Naive B cell (primary cell): ENCODE measurements around the gene MNX1. TPM values are rescaled to one million over a fixed set of nuclear protein-coding genes. Genes with fewer than 3 reads are reported as not detected.

Source experiments
- ATAC-seq, 2 donors: fragments of 150-1000 bp; cut with Tn5 transposase; 2 replicates each; pipeline ENCODE4 v1.10.0; 2021; ENCODE audit warnings: low read depth in 2 of 2, mild to moderate bottlenecking in 2 of 2, moderate library complexity in 2 of 2
- DNase-seq: peaks from one replicate; pipeline ENCODE4 v3.0.0; 2022
- H3K27ac Mint-ChIP-seq, 6 donors: one replicate each; pipeline ENCODE4 v1.8.0; 2020 to 2022; ENCODE audit warnings: mild to moderate bottlenecking in 6 of 6, mixed read lengths in 6 of 6, moderate library complexity in 5 of 6, inconsistent platforms in 2 of 6
- H3K27me3 Mint-ChIP-seq, 3 donors: one replicate each; pipeline ENCODE4 v1.8.0; 2021 to 2022; ENCODE audit warnings: mixed read lengths in 3 of 3, mild to moderate bottlenecking in 1 of 3
- H3K36me3 Mint-ChIP-seq, 2 donors: one replicate each; pipeline ENCODE4 v1.8.0; 2020 to 2022; ENCODE audit warnings: mixed read lengths in 2 of 2, inconsistent platforms in 1 of 2, mild to moderate bottlenecking in 1 of 2
- H3K4me1 Mint-ChIP-seq, 3 donors: one replicate each; pipeline ENCODE4 v1.8.0; 2020 to 2022; ENCODE audit warnings: mixed read lengths in 3 of 3, inconsistent platforms in 1 of 3, mild to moderate bottlenecking in 1 of 3, moderate library complexity in 1 of 3
- H3K4me3 Mint-ChIP-seq, 8 donors: one replicate each; pipeline ENCODE4 v1.8.0; 2020 to 2022; ENCODE audit warnings: mild to moderate bottlenecking in 8 of 8, mixed read lengths in 8 of 8, moderate library complexity in 8 of 8, inconsistent platforms in 2 of 8
- H3K9me3 Mint-ChIP-seq, 7 donors: one replicate each; pipeline ENCODE4 v1.8.0; 2020 to 2022; ENCODE audit warnings: mixed read lengths in 7 of 7, mild to moderate bottlenecking in 5 of 7, inconsistent platforms in 2 of 7, moderate library complexity in 1 of 7
- polyA plus RNA-seq, 6 donors: library from polyadenylated mRNA; unstranded; fragments of 300-500 nt; fragmentation: Illumina TruSeq; gene quantifications; one replicate each; pipeline ENCODE4 v1.2.3, GENCODE V29; 2021; ENCODE audit warnings: low read depth in 6 of 6

Gene MNX1
- polyA plus RNA-seq, 6 donors from 2014 or later = not detected

- Mint-ChIP-seq H3K36me3 (peaks cover 0 to 5% of the 10 kb centered on the region in 2 donors), H3K4me3 (no peak overlapping the region), H3K27me3 (peaks cover 4 to 26% (median 4%) of the 10 kb centered on the region in 3 donors), H3K9me3 (peaks cover 0 to 3% (median 0%) of the 10 kb centered on the region in 7 donors), H3K4me1 (no peaks in the 10 kb centered on the region), H3K27ac (no peak overlapping the region)
- DNase-seq = no peak
- no peak for ATAC-seq
These were observed 25.1 kb downstream of the MNX1 start for GRCh38 chr7:156985101-156985992.

GRCh38 chr7:156984174-156984891 lies 26.1 kb downstream of the MNX1 start:
- Mint-ChIP-seq H3K27ac (no peak overlapping the region), H3K9me3 (peaks cover 2 to 9% (median 6%) of the 10 kb centered on the region in 7 donors), H3K4me1 (no peaks in the 10 kb centered on the region), H3K4me3 (no peak overlapping the region), H3K27me3 (peaks cover 0 to 16% (median 4%) of the 10 kb centered on the region in 3 donors), H3K36me3 (peaks cover 7 to 11% of the 10 kb centered on the region in 2 donors)
- ATAC-seq (no peak), DNase-seq (no peak)

- peaks cover 5 to 15% (median 12%) of the 10 kb centered on the region in 7 donors for H3K9me3 Mint-ChIP-seq
- no peaks in the 10 kb centered on the region for H3K4me1 Mint-ChIP-seq
- ATAC-seq = no peak
- no peak overlapping the region for H3K4me3 Mint-ChIP-seq
- no peaks in the 10 kb centered on the region for H3K27me3 Mint-ChIP-seq
- peaks cover 11 to 23% of the 10 kb centered on the region in 2 donors for H3K36me3 Mint-ChIP-seq
- DNase-seq = no peak
- no peak overlapping the region for H3K27ac Mint-ChIP-seq
These were observed 30.8 kb downstream of the MNX1 start for GRCh38 chr7:156979711-156980110.

- no peak for ATAC-seq
- peaks cover 5 to 15% (median 12%) of the 10 kb centered on the region in 7 donors for H3K9me3 Mint-ChIP-seq
- H3K4me1 Mint-ChIP-seq = no peaks in the 10 kb centered on the region
- H3K4me3 Mint-ChIP-seq = no peak overlapping the region
- DNase-seq = no peak
- H3K27me3 Mint-ChIP-seq = no peaks in the 10 kb centered on the region
- H3K36me3 Mint-ChIP-seq = peaks cover 11 to 25% of the 10 kb centered on the region in 2 donors
- no peak overlapping the region for H3K27ac Mint-ChIP-seq
These were observed 31.4 kb downstream of the MNX1 start for GRCh38 chr7:156979007-156979606.

- H3K4me1 Mint-ChIP-seq = no peaks in the 10 kb centered on the region
These were observed 34.8 kb downstream of the MNX1 start for GRCh38 chr7:156975620-156976019.

GRCh38 chr7:156969972-156970420 lies 40.5 kb downstream of the MNX1 start:
- no peaks in the 10 kb centered on the region for H3K27me3 Mint-ChIP-seq
- DNase-seq (no peak), ATAC-seq (no peak)
- peaks cover 0 to 13% of the 10 kb centered on the region in 2 donors for H3K36me3 Mint-ChIP-seq
- H3K4me3 Mint-ChIP-seq = no peak overlapping the region
- H3K4me1 Mint-ChIP-seq = no peaks in the 10 kb centered on the region
- H3K27ac Mint-ChIP-seq = no peak overlapping the region
- H3K9me3 Mint-ChIP-seq = no peaks in the 10 kb centered on the region

More at GRCh38 chr7:156975620-156976019, 34.8 kb downstream of the MNX1 start:
- ATAC-seq (no peak), DNase-seq (no peak)
- H3K36me3 Mint-ChIP-seq = peaks cover 11 to 24% of the 10 kb centered on the region in 2 donors
- H3K27ac Mint-ChIP-seq = no peak overlapping the region
- H3K9me3 Mint-ChIP-seq = peaks cover 5 to 14% (median 11%) of the 10 kb centered on the region in 7 donors
- no peaks in the 10 kb centered on the region for H3K27me3 Mint-ChIP-seq
- no peak overlapping the region for H3K4me3 Mint-ChIP-seq

- Mint-ChIP-seq H3K27me3 (no peaks in the 10 kb centered on the region), H3K36me3 (peaks cover 7 to 17% of the 10 kb centered on the region in 2 donors), H3K9me3 (no peaks in the 10 kb centered on the region), H3K4me3 (no peak overlapping the region), H3K27ac (no peak overlapping the region), H3K4me1 (no peaks in the 10 kb centered on the region)
- DNase-seq (no peak), ATAC-seq (no peak)
These were observed 42.3 kb downstream of the MNX1 start for GRCh38 chr7:156968183-156968582.

GRCh38 chr7:156966387-156966786 lies 44.1 kb downstream of the MNX1 start:
- no peak for ATAC-seq

GRCh38 chr7:156964971-156965370 lies 45.5 kb downstream of the MNX1 start:
- DNase-seq = no peak
- H3K4me1 Mint-ChIP-seq = peaks cover 6 to 19% (median 14%) of the 10 kb centered on the region in 3 donors
- no peak for ATAC-seq
- H3K27ac Mint-ChIP-seq = no peak overlapping the region
- H3K36me3 Mint-ChIP-seq = peaks cover 25 to 33% of the 10 kb centered on the region in 2 donors
- no peaks in the 10 kb centered on the region for H3K27me3 Mint-ChIP-seq
- no peaks in the 10 kb centered on the region for H3K9me3 Mint-ChIP-seq
- no peak overlapping the region for H3K4me3 Mint-ChIP-seq

More at GRCh38 chr7:156966387-156966786, 44.1 kb downstream of the MNX1 start:
- Mint-ChIP-seq H3K27me3 (no peaks in the 10 kb centered on the region), H3K4me1 (peaks cover 0 to 7% (median 5%) of the 10 kb centered on the region in 3 donors), H3K27ac (peak overlapping the region in 1 of 6 donors; percentile 8), H3K36me3 (peaks cover 20 to 28% of the 10 kb centered on the region in 2 donors), H3K4me3 (no peak overlapping the region), H3K9me3 (no peaks in the 10 kb centered on the region)
- DNase-seq = no peak

- Mint-ChIP-seq H3K9me3 (no peaks in the 10 kb centered on the region), H3K36me3 (peaks cover 30 to 36% of the 10 kb centered on the region in 2 donors), H3K27me3 (no peaks in the 10 kb centered on the region), H3K4me1 (peaks cover 6 to 19% (median 14%) of the 10 kb centered on the region in 3 donors), H3K27ac (no peak overlapping the region), H3K4me3 (no peak overlapping the region)
- ATAC-seq (no peak), DNase-seq (no peak)
These were observed 47.0 kb downstream of the MNX1 start for GRCh38 chr7:156963472-156963871.

GRCh38 chr7:156962897-156963296 lies 47.6 kb downstream of the MNX1 start:
- Mint-ChIP-seq H3K9me3 (no peaks in the 10 kb centered on the region), H3K4me3 (no peak overlapping the region), H3K27ac (no peak overlapping the region), H3K4me1 (peaks cover 6 to 19% (median 14%) of the 10 kb centered on the region in 3 donors), H3K36me3 (peaks cover 30 to 40% of the 10 kb centered on the region in 2 donors), H3K27me3 (no peaks in the 10 kb centered on the region)
- ATAC-seq (no peak), DNase-seq (no peak)

GRCh38 chr7:156962145-156962544 lies 48.3 kb downstream of the MNX1 start:
- Mint-ChIP-seq H3K36me3 (peaks cover 30 to 40% of the 10 kb centered on the region in 2 donors), H3K9me3 (no peaks in the 10 kb centered on the region), H3K27me3 (no peaks in the 10 kb centered on the region), H3K4me1 (peaks cover 6 to 19% (median 14%) of the 10 kb centered on the region in 3 donors), H3K4me3 (no peak overlapping the region), H3K27ac (no peak overlapping the region)
- no peak for ATAC-seq
- no peak for DNase-seq

- no peaks in the 10 kb centered on the region for H3K27me3 Mint-ChIP-seq
These were observed 53.7 kb downstream of the MNX1 start for GRCh38 chr7:156956727-156957126.

More at GRCh38 chr7:156956727-156957126, 53.7 kb downstream of the MNX1 start:
- ATAC-seq (no peak), DNase-seq (no peak)
- H3K4me1 Mint-ChIP-seq = peaks cover 15 to 26% (median 20%) of the 10 kb centered on the region in 3 donors
- no peaks in the 10 kb centered on the region for H3K9me3 Mint-ChIP-seq
- H3K27ac Mint-ChIP-seq = no peak overlapping the region
- H3K4me3 Mint-ChIP-seq = no peak overlapping the region
- H3K36me3 Mint-ChIP-seq = peaks cover 21 to 35% of the 10 kb centered on the region in 2 donors
